Neutrophil (primary cell): Measurements from ENCODE around the gene ECI1.
"Not testable (repeated sequence)": the region's sequence is repeated elsewhere in the genome, so short reads cannot be mapped to it uniquely, and the experiment has no call there.

Experiments used
- H3K27ac ChIP-seq: fragments of 200-600 bp; sonication (generic); 2 replicates; pipeline ENCODE4 v1.5.1; 2016; ENCODE audit warnings: mild to moderate bottlenecking, moderate library complexity
- H3K27me3 ChIP-seq: fragments of 200-600 bp; sonication (generic); 2 replicates; pipeline ENCODE4 v1.6.0; 2016; ENCODE audit warnings: mild to moderate bottlenecking
- H3K36me3 ChIP-seq: fragments of 200-600 bp; sonication (generic); 2 replicates; pipeline ENCODE4 v1.5.1; 2017
- H3K4me1 ChIP-seq, 2 experiments: fragments of 200-600 bp in 1 of 2; sonication (generic) in 1 of 2; 1 replicate in 1 of 2; 2 replicates in 1 of 2; pipeline versions ENCODE4 v1.5.1 to v1.6.1; 2013 to 2016; ENCODE audit warnings: low read depth in 1 of 2, low read length in 1 of 2, mild to moderate bottlenecking in 1 of 2, moderate library complexity in 1 of 2; ENCODE audit not compliant: control insufficient read depth in 1 of 2, insufficient read depth in 1 of 2
- H3K4me3 ChIP-seq, 2 experiments: fragments of 200-600 bp in 1 of 2; sonication (generic) in 1 of 2; 1 replicate in 1 of 2; 2 replicates in 1 of 2; pipeline ENCODE4 v1.5.1; 2013 to 2016; ENCODE audit warnings: low read depth in 1 of 2, low read length in 1 of 2, mild to moderate bottlenecking in 1 of 2, moderate library complexity in 1 of 2
- H3K9me3 ChIP-seq: fragments of 200-600 bp; sonication (generic); 2 replicates; pipeline ENCODE4 v1.5.1; 2016
- CTCF ChIP-seq: fragments of 200-600 bp; sonication (generic); IDR thresholded peaks from 2 replicates; pipeline ENCODE4 v1.5.1; 2016; ENCODE audit warnings: antibody characterized with exemption

ECI1 gene

GRCh38 chr16:2204416-2205103 lies 46.8 kb downstream of the ECI1 start:
- Histone ChIP-seq H3K27ac (peak overlapping the region; percentile 88), H3K4me1 (peaks cover 25 to 27% of the 10 kb centered on the region in 2 experiments), H3K36me3 (peaks cover 16% of the 10 kb centered on the region), H3K4me3 (peak overlapping the region; percentile 95 to 100), H3K27me3 (peaks cover 24% of the 10 kb centered on the region), H3K9me3 (no peaks in the 10 kb centered on the region)
- TF ChIP-seq CTCF, result no peak

GRCh38 chr16:2203119-2203688 lies 48.2 kb downstream of the ECI1 start:
- peaks cover 38% of the 10 kb centered on the region for H3K27me3 ChIP-seq
- not testable (repeated sequence) for H3K36me3 ChIP-seq, H3K4me3 ChIP-seq, H3K9me3 ChIP-seq, H3K27ac ChIP-seq
- peaks cover 25 to 27% of the 10 kb centered on the region in 2 experiments for H3K4me1 ChIP-seq

GRCh38 chr16:2200313-2200712 lies 51.1 kb downstream of the ECI1 start:
- no peaks in the 10 kb centered on the region for H3K9me3 ChIP-seq
- H3K27me3 ChIP-seq, result peaks cover 64% of the 10 kb centered on the region
- H3K4me3 ChIP-seq, result no peak overlapping the region
- peaks cover 7 to 17% of the 10 kb centered on the region in 2 experiments for H3K4me1 ChIP-seq
- no peaks in the 10 kb centered on the region for H3K36me3 ChIP-seq
- TF ChIP-seq CTCF, result no peak
- no peak overlapping the region for H3K27ac ChIP-seq

GRCh38 chr16:2199621-2200139 lies 51.7 kb downstream of the ECI1 start:
- no peak overlapping the region for H3K4me3 ChIP-seq
- H3K36me3 ChIP-seq, result no peaks in the 10 kb centered on the region
- no peak overlapping the region for H3K27ac ChIP-seq
- H3K9me3 ChIP-seq, result no peaks in the 10 kb centered on the region
- no peak for TF ChIP-seq CTCF
- peaks cover 71% of the 10 kb centered on the region for H3K27me3 ChIP-seq
- peaks cover 4 to 14% of the 10 kb centered on the region in 2 experiments for H3K4me1 ChIP-seq

GRCh38 chr16:2199095-2199494 lies 52.3 kb downstream of the ECI1 start:
- no peak for TF ChIP-seq CTCF
- no peak overlapping the region for H3K4me3 ChIP-seq
- H3K4me1 ChIP-seq, result peaks cover 0 to 11% of the 10 kb centered on the region in 2 experiments
- H3K27me3 ChIP-seq, result peaks cover 76% of the 10 kb centered on the region
- no peaks in the 10 kb centered on the region for H3K9me3 ChIP-seq
- H3K27ac ChIP-seq, result no peak overlapping the region
- H3K36me3 ChIP-seq, result no peaks in the 10 kb centered on the region

- Histone ChIP-seq H3K36me3 (no peaks in the 10 kb centered on the region), H3K27me3 (peaks cover 85% of the 10 kb centered on the region)
These were observed 53.1 kb downstream of the ECI1 start for GRCh38 chr16:2198283-2198682.

More at GRCh38 chr16:2198283-2198682, 53.1 kb downstream of the ECI1 start:
- Histone ChIP-seq H3K9me3 (no peaks in the 10 kb centered on the region), H3K4me1 (peaks cover 0 to 11% of the 10 kb centered on the region in 2 experiments), H3K4me3 (no peak overlapping the region), H3K27ac (no peak overlapping the region)
- no peak for TF ChIP-seq CTCF
